H7 (cell line): ENCODE data around the gene TOGARAM1. TPM values are rescaled to one million over a fixed set of nuclear protein-coding genes. Genes with fewer than 3 reads are reported as not detected.

Source experiments
- DNase-seq: peaks from one replicate; pipeline ENCODE4 v3.0.0; 2012
- H3K27me3 ChIP-seq: 2 replicates; pipeline ENCODE4 v1.6.0; 2011; ENCODE audit warnings: mild to moderate bottlenecking, low read length; ENCODE audit not compliant: control insufficient read depth, insufficient read depth
- H3K36me3 ChIP-seq: replicated peaks from 2 replicates; pipeline ENCODE4 v1.5.1; 2011; ENCODE audit warnings: low read length; ENCODE audit not compliant: control insufficient read depth, insufficient read depth
- H3K4me3 ChIP-seq: 2 replicates; pipeline ENCODE4 v1.5.1; 2011; ENCODE audit warnings: low read depth, mild to moderate bottlenecking, control low read depth, low read length, moderate library complexity; ENCODE audit not compliant: insufficient read depth
- total RNA-seq: library from RNA; depleted of rRNA; stranded (reverse); fragments of >200 nt; shearing (Covaris generic); gene quantifications from 2 replicates; pipeline ENCODE4 v1.2.3, GENCODE V29; 2014

Gene TOGARAM1
- total RNA-seq, 1 experiment from 2014 or later, result 4.7 TPM

DNA sequence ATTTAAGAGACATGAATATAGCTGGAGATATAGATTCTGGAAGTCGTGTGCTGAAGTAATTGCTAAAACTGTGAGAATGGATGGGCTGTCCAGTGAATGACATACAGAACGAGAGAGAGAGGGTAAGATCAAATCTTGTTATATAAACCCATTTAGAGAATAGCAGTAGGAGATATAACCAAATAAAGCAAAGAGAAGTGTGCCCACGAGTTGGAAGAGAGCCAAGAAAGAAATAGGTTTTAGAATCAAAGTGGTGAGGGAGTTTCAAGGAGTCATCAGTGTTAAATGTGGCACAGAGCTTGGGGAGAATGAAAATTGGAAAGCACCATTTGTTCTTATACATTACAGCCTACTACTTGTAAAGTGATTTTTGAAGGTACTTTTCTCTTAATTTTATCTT, 19.2 kb downstream of the TOGARAM1 start:
- H3K27me3 ChIP-seq, result no peaks in the 10 kb centered on the region
- H3K4me3 ChIP-seq, result no peak overlapping the region
- DNase-seq, result no peak
- H3K36me3 ChIP-seq, result no peaks in the 10 kb centered on the region

DNA sequence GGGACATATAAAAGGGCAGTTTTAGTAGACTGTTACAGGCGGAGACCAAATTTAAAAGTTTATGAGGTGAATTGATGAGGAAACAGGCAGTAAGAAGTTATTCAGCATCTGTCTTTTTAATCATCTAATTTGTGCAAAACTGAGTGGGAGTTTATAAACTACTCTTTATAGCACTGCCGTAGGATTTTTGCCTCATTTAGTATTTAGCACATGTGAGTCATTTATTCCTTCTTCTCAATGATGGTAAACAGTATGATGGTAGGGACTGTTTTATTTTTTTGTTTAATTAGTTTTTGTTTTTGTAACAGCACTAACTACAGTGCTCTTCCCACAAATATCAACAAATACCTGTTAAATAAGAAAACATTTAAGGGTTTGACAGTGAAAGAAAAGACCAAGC, 20.6 kb downstream of the TOGARAM1 start:
- Histone ChIP-seq H3K36me3 (no peaks in the 10 kb centered on the region), H3K27me3 (no peaks in the 10 kb centered on the region), H3K4me3 (no peak overlapping the region)
- no peak for DNase-seq

DNA sequence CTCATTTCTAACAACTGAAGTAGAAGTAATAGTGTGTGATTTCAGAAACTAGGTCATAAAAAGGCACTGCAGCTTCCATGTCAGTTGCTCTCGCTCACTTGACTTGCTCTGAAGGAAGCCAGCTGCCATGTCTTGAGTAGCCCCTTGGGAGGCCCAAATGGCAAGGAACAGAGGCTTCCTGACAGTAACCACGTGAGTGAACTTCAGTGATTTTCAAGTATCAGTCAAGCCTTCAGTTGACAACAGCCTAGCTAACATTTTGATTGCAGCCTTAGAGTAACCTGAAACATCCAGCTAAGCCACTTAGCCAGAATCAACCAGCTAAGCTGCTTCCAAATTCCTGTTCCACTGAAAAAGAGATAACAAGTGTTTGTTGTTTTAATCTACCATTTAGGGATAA, 26.7 kb downstream of the TOGARAM1 start:
- Histone ChIP-seq H3K36me3 (no peaks in the 10 kb centered on the region), H3K27me3 (no peaks in the 10 kb centered on the region), H3K4me3 (no peak overlapping the region)
- DNase-seq, result no peak

DNA sequence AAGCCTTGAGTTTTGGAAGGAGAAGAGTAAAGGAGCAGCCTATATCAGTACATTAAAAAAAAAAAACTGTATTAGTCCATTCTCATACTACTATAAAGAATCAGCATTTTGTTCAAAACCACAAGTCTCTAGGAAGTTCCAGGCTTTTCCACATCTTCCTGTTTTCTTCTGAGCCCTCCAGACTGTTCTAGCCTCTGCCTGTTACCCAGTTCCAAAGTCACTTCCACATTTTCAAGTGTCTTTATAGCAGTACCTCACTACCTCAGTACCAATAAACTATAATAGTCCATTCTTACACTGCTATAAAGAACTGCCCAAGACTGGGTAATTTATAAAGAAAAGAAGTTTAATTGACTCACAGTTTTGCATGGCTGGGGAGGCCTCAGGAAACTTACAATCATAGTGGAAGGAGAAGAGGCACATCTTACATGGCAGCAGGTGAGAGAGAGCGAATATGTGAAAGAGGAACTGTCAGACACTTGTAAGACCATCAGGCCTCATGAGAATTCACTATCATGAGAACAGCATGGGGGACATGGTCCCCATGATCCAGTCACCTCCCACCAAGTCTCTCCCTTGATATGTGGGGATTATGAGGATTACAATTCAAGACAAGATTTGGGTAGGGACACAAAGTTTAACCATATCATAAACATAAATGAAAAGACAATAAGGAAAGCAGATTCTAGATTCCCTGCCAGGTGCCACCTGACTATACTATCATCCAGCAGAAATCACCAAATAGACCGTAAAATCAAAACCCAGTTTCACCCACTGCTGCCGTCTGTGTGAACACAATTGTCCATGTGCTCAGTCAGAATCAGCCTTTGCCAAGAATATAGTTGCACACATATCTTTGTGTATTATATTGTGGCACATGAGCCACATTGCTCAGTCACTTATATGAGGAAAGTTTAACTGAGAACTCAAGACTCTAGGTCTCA, 27.8 kb downstream of the TOGARAM1 start:
- no peak overlapping the region for H3K4me3 ChIP-seq
- H3K36me3 ChIP-seq, result no peaks in the 10 kb centered on the region
- no peaks in the 10 kb centered on the region for H3K27me3 ChIP-seq
- no peak for DNase-seq

DNA sequence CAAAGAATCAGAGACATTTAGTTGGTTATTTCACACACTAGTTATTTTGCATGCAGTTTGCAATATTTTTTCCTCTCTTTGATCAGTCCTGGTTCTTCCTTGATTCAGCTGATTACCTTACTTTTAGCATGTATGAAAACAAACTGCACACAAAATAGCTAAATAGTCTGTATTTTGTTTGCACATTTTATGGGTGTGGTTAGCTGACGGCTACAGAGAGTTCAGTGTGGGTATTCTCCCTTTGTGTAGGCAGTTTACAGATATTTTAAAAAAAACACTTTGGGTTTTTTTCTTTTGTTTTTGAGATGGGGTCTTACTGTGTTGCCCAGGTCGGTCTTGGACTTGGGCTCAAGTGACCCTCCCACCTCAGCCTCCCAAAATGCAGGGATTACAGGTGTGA, 28.5 kb downstream of the TOGARAM1 start:
- Histone ChIP-seq H3K27me3 (no peaks in the 10 kb centered on the region), H3K4me3 (no peak overlapping the region), H3K36me3 (no peaks in the 10 kb centered on the region)
- DNase-seq, result no peak

DNA sequence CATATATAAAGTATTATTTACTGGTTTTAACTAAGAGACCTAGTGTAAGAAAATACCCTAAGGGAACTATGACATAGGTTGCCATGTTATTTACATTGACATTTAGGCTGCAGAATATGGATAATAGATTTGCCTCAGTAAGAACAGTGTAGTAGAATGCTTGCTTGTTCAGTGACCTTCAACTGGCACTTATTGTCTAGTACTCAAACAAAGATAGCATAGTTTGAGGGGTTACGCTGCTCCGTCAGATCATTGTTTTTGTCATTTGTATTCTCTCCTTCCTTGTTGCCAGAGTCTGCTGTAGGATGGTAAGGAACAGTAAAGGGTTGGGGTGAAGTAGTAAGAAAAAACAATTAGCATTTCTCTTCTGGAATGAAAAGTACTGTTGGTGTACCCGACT, 33.2 kb downstream of the TOGARAM1 start:
- no peaks in the 10 kb centered on the region for H3K27me3 ChIP-seq
- H3K4me3 ChIP-seq, result no peak overlapping the region
- peaks cover 1% of the 10 kb centered on the region; the same call in 1 of the 2 replicates for H3K36me3 ChIP-seq
- DNase-seq, result no peak

DNA sequence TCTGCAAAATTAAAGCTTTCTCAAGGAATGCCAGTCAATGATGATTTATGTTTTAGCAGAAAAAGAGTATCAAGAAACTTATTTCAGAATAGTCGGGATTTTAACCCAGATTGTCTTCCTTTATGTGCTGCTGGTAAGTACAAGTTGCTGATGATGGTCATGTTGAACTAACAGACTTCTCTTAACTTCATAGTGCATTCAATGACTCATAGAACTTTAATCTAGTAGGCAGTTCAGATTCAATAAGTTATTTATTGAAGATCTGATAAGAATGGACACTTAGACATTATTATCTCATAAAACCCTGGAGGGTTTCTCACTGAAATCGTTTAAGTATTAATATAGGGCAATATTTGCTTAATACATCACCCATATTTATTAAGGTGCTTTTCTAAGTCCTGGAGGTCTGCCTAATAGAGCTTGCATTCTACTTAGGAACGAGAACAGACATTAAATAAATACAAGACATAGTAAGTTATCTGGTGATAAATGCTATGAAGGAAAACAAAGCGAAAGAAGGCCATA, 33.8 kb downstream of the TOGARAM1 start:
- no peak overlapping the region for H3K4me3 ChIP-seq
- H3K36me3 ChIP-seq, result peaks cover 1% of the 10 kb centered on the region; the same call in 1 of the 2 replicates
- H3K27me3 ChIP-seq, result no peaks in the 10 kb centered on the region
- no peak for DNase-seq

DNA sequence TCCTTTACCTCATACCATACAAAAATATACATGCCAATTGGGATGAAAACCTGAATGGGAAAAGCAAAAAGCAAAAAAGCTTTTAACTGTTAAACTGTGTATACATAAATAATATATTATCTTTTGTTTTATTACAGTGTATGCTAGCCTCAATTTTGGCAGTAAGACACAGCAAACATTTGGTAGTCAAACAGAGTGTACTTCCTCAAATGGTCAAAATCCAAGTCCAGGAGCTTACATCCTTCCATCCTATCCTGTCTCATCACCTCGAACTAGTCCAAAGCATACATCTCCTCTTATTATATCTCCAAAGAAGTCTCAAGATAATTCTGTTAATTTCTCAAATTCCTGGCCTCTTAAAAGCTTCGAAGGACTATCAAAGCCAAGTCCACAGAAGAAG, 41.9 kb downstream of the TOGARAM1 start:
- no peak for DNase-seq

DNA sequence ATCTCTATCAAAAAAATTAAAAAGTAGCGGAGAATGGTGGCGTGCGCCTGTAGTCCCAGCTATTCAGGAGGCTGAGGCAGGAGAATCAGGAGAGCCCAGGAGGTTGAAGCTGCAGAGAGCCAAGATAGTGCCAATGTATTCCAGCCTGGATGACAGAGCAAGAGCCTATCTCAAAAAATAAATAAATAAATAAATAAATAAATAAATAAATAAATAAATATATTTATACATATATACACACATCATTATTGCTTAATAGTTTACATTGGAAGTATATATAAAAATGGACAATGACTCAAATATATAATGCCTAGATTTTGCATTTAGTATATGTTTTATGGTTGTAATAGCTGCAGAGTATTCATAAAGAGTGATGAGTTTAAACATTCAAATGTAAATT, 53.1 kb downstream of the TOGARAM1 start:
- Histone ChIP-seq H3K27me3 (no peaks in the 10 kb centered on the region), H3K36me3 (peaks cover 2% of the 10 kb centered on the region; the same call in 1 of the 2 replicates), H3K4me3 (no peak overlapping the region)

More for the DNA sequence above, 41.9 kb downstream of the TOGARAM1 start:
- Histone ChIP-seq H3K36me3 (peaks cover under 1% of the 10 kb centered on the region; the same call in 1 of the 2 replicates), H3K27me3 (no peaks in the 10 kb centered on the region), H3K4me3 (no peak overlapping the region)

DNA sequence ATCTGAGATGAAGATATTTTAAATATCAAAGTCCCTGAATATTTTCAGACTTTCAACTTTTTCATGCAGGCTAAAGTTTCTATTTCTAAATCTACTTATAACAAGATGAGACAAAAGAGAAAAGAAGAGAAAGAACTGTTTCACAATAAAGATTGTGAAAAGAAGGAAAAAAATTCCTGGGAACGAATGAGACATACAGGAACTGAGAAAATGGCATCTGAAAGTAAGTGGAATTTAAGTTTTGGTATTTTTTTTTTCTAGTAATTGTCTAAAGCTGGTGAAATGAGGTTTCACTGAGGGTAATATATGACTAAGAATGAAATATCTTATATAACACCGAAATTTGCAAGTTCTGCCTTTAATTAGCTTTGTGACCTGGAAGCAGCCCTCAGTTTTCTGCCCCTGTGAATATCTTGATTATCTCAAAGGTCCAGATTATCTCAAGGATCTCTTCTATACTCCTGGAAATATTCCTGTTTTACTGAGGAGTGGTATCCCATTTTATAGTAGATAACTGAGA, 66.2 kb downstream of the TOGARAM1 start:
- DNase-seq, result no peak
- peaks cover 1% of the 10 kb centered on the region; the same call in 1 of the 2 replicates for H3K36me3 ChIP-seq

More for the DNA sequence above, 53.1 kb downstream of the TOGARAM1 start:
- no peak for DNase-seq

DNA sequence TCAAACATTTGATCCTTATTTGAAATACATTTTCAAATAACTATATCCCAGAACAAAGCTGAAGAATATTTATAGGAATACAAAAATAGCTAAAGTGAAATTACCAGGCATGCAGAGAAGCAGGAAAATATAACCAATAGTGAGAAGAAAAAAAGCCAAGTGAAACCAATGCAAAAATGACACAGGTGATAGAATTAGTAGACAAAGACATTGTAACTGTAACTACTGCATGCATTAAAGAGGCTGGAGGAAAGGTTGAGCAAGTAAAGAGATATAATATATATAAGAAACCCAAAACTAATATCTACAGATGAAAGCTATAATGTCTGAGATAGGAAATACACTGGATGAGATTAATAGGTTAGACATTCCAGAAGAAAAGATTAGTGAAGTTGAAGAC, 72.7 kb downstream of the TOGARAM1 start:
- DNase-seq, result no peak
- Histone ChIP-seq H3K27me3 (no peaks in the 10 kb centered on the region), H3K36me3 (peaks cover 8% of the 10 kb centered on the region), H3K4me3 (no peak overlapping the region)

More for the DNA sequence above, 66.2 kb downstream of the TOGARAM1 start:
- Histone ChIP-seq H3K4me3 (no peak overlapping the region), H3K27me3 (no peaks in the 10 kb centered on the region)

DNA sequence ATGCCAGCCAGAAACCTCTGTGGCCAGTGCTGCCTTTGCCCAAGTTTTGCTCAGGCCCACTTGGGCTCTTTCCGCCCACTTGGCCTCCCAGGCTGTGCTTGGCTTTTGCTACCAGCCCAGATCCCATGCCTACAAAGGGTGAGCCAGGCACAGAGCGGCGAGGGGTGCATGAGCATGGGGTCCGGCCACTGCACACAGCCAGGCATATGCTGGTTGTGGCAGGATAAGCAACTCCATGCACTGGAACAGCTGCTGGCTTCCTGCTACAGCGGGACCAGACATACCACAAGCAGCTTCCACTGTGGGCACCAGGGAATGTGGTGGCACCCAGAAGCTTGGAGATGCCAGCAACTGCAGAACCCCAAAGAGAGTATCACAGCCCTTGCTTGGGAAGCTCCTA, 76.3 kb downstream of the TOGARAM1 start:
- H3K36me3 ChIP-seq, result peaks cover 8% of the 10 kb centered on the region
- H3K27me3 ChIP-seq, result no peaks in the 10 kb centered on the region
- no peak for DNase-seq
- H3K4me3 ChIP-seq, result no peak overlapping the region

DNA sequence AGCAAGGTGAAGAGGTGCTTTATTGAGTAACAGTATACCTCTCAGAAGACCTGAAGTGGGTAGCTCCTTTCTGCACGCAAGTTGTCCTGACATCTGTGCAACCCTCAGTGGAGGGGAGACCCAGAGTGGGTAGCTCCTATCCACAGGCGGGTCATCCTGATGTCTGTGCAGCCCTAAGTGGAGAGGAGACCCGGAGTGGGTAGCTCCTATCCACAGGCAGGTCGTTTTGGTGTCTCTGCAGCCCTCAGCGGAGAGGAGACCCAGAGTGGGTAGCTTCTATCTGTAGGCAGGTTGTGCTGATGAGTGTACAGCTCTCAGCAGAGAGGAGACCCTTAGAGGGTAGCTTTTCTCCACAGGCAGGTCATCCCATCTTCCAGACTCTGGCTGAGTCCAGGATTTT, 76.9 kb downstream of the TOGARAM1 start:
- DNase-seq, result no peak
- no peaks in the 10 kb centered on the region for H3K27me3 ChIP-seq
- peaks cover 8% of the 10 kb centered on the region for H3K36me3 ChIP-seq
- no peak overlapping the region for H3K4me3 ChIP-seq

DNA sequence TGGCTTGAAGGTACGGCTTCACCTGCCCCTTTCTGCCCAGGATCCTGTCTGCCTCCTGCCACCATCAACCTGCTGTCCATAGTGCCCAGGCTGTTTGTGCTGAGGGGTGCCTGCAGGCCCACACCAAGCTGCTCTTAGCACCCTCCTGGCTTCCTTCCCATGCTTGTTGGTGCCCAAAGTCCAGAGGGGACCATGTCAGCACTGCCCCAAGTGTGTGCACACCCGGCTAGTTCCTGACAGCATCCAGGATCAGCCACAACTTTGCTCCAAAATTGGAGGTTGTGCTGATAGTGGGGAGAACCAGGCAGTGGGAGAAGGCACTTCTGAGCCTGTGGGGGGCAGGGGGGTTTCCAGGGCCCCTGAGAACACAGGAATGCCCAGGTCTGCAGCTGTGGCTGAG, 77.4 kb downstream of the TOGARAM1 start:
- Histone ChIP-seq H3K27me3 (no peaks in the 10 kb centered on the region), H3K36me3 (peaks cover 8% of the 10 kb centered on the region), H3K4me3 (no peak overlapping the region)
- DNase-seq, result no peak

DNA sequence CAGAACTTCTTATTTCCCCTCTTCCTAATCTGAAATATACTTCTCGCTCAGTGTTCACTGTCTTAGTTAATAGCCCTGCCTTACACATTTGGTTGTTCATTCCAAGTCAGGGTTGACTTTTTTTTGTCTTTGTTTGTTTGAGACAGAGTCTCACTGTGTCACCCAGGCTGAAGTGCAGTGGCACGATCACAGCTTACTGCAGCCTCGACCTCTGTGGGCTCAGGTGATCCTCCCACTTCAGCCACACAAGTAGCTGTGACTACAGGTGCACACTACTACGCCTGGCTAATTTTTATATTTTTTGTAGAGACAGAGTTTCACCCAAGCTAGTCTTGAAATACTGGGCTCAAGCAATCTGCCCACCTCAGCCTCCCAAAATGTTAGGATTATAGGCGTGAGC, 79.7 kb downstream of the TOGARAM1 start:
- H3K4me3 ChIP-seq, result no peak overlapping the region
- no peaks in the 10 kb centered on the region for H3K27me3 ChIP-seq
- peaks cover 8% of the 10 kb centered on the region for H3K36me3 ChIP-seq
- DNase-seq, result no peak
